ENCODE data around the gene PIP5KL1. TPM values are rescaled to one million over a fixed set of nuclear protein-coding genes. Genes with fewer than 3 reads are reported as not detected.

Gene PIP5KL1
- total and polyA plus RNA-seq, 2 of the 4 experiments (the other 2 are of a cell fraction), result 0.36 to 3.6 TPM

DNA sequence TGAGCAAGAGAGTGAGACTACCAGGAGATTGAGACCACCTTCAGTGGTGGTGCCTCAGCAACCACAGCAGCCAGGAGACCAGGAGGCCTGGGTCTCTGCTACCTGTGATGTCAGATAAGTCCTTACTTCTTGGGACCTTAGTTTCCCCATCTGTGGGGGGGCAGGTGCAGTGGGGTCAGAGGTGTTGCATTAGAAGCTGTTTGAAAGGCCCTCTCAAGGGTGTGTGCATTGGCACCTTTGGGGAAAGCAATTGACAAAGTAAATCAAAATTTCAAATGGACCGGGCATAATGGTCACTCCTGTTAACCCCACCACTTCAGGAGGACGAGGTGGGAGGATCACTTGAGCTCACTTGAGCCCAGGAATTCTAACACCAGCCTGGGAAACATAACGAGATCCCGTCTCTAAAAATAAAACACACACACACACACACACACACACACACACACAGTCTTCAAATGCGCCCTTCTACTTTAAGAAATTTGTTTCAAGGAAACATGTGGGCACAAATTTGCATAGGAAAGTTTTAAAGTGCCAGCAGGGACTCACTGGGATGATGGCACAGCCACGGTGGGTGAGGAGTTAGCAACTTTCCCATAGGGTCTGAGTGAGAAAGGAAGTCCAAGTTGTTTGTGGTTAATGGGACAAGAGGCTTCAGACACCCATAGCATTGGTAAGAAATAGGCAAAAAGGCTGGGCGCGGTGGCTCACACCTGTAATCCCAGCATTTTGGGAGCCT lies 51.8 kb downstream of the PIP5KL1 start:
- H3K4me2 ChIP-seq (ENCODE audit: low read depth, low read length), result no peak overlapping the region
- no peak overlapping the region for H3K4ac ChIP-seq (ENCODE audit: low read depth, low read length)
- H2BK5ac ChIP-seq (ENCODE audit: low read depth, low read length, poor library complexity, severe bottlenecking), result no peak overlapping the region
- peaks cover 5% of the 10 kb centered on the region for H3K36me3 ChIP-seq (ENCODE audit: control insufficient read depth, insufficient read depth, low read length)
- ATAC-seq (ENCODE audit: low read depth), result no peak
- no peak overlapping the region for H3K14ac ChIP-seq (replicated peaks; ENCODE audit: low read depth, low read length)
- H3K4me3 ChIP-seq (ENCODE audit: insufficient read depth, low read depth, low read length), result no peak overlapping the region
- no peak overlapping the region for H2AFZ ChIP-seq (replicated peaks; ENCODE audit: low read length, poor library complexity)
- H2BK20ac ChIP-seq (ENCODE audit: low read depth, low read length), result no peak overlapping the region
- in situ Hi-C loops (cut with MboI; ENCODE audit: low sequenced_read_pairs) (no loop called here), dilution Hi-C loops (cut with HindIII; ENCODE audit: low sequenced_read_pairs, unreplicated experiment) (no loop called here), intact Hi-C loops (cut with micrococcal nuclease) (no loop called here)
- H3K4me1 ChIP-seq (ENCODE audit: control insufficient read depth, insufficient read depth, low read length), result peaks cover 24% of the 10 kb centered on the region
- H3K18ac ChIP-seq (ENCODE audit: low read depth, low read length), result no peak overlapping the region
- no peak overlapping the region for H2BK120ac ChIP-seq (ENCODE audit: low read depth, low read length)
- H3K9ac ChIP-seq (ENCODE audit: low read depth, low read length), result no peak overlapping the region
- H3K56ac ChIP-seq (ENCODE audit: extremely low read depth, insufficient read depth, low read length), result no peak overlapping the region
- H3K9me3 ChIP-seq (ENCODE audit: control insufficient read depth, insufficient read depth, low read length), result no peaks in the 10 kb centered on the region
- H4K8ac ChIP-seq (ENCODE audit: low read depth in 2 of 2, low read length in 2 of 2), result peak overlapping the region in 1 of 2 experiments; percentile 97; a peak in 1 of 4 replicates
- no peak overlapping the region; the same call in 1 of the 2 replicates for H4K91ac ChIP-seq (ENCODE audit: insufficient read depth, low read depth, low read length)
- POLR2A ChIA-PET (ENCODE audit: unreplicated experiment), result no interaction called here
- CTCF ChIA-PET, result no interaction called here
- no peak overlapping the region for H3K27ac ChIP-seq (ENCODE audit: insufficient read depth, low read length)
- H2AK5ac ChIP-seq (ENCODE audit: low read depth, low read length), result no peak overlapping the region
- no peak overlapping the region for H4K5ac ChIP-seq (ENCODE audit: low read depth, low read length)
- H3K9me1 ChIP-seq (ENCODE audit: insufficient read depth, low read length), result no peaks in the 10 kb centered on the region
- DNase-seq, result no peak
- WGBS, 2 experiments (ENCODE audit: extremely low coverage in 2 of 2, insufficient read length in 1 of 2), result 60% methylated on average over 1 of the region's 8 CpGs; no CpG with 5 or more reads in 1 of the 2 experiments
- no TSS peak for BruUV-seq (replicated peaks)
- peaks cover 20 to 34% of the 10 kb centered on the region in 2 experiments; a peak in 3 of 4 replicates for H3K79me1 ChIP-seq (ENCODE audit: low read depth in 1 of 2, low read length in 2 of 2)
- no peak overlapping the region for H2BK15ac ChIP-seq (ENCODE audit: low read depth, low read length)
- H2AK9ac ChIP-seq (replicated peaks; ENCODE audit: low read depth, low read length, poor library complexity), result peak overlapping the region; percentile 20
- 0 out of 2 replicates have a peak, but pooled peaks cover 3% of the 10 kb centered on the region for H4K20me1 ChIP-seq (ENCODE audit: insufficient read depth, low read length)
- H3K23ac ChIP-seq (ENCODE audit: low read depth, low read length), result no peak overlapping the region
- TF ChIP-seq MXI1 (IDR thresholded peaks at IDR 0.05; ENCODE audit: borderline replicate concordance, low read depth, low read length) (no peak), RFX5 (IDR thresholded peaks at IDR 0.05; ENCODE audit: low read depth, low read length) (no peak), SMC3 (IDR thresholded peaks at IDR 0.05; ENCODE audit: low read depth, low read length) (no peak), MAFK (IDR thresholded peaks at IDR 0.05; ENCODE audit: low read depth, low read length) (no peak)
- TF ChIP-seq, protein P1, sequence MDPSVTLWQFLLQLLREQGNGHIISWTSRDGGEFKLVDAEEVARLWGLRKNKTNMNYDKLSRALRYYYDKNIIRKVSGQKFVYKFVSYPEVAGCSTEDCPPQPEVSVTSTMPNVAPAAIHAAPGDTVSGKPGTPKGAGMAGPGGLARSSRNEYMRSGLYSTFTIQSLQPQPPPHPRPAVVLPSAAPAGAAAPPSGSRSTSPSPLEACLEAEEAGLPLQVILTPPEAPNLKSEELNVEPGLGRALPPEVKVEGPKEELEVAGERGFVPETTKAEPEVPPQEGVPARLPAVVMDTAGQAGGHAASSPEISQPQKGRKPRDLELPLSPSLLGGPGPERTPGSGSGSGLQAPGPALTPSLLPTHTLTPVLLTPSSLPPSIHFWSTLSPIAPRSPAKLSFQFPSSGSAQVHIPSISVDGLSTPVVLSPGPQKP (IDR thresholded peaks at IDR 0.05; ENCODE audit: borderline replicate concordance, low read depth, low read length), result no peak
- no peaks in the 10 kb centered on the region for H3K27me3 ChIP-seq (ENCODE audit: control insufficient read depth, insufficient read depth, low read length)

Measured in IMR-90 (cell line).